ENCODE results near the gene KLHL26. TPM values are rescaled to one million over a fixed set of nuclear protein-coding genes. Genes with fewer than 3 reads are reported as not detected.

Gene KLHL26
- total RNA-seq, 3 donors from 2014 or later: 7.6 to 16.6 (median 8.9) TPM

- no peak overlapping the region for H3K4me3 ChIP-seq
- TF ChIP-seq, protein P1, sequence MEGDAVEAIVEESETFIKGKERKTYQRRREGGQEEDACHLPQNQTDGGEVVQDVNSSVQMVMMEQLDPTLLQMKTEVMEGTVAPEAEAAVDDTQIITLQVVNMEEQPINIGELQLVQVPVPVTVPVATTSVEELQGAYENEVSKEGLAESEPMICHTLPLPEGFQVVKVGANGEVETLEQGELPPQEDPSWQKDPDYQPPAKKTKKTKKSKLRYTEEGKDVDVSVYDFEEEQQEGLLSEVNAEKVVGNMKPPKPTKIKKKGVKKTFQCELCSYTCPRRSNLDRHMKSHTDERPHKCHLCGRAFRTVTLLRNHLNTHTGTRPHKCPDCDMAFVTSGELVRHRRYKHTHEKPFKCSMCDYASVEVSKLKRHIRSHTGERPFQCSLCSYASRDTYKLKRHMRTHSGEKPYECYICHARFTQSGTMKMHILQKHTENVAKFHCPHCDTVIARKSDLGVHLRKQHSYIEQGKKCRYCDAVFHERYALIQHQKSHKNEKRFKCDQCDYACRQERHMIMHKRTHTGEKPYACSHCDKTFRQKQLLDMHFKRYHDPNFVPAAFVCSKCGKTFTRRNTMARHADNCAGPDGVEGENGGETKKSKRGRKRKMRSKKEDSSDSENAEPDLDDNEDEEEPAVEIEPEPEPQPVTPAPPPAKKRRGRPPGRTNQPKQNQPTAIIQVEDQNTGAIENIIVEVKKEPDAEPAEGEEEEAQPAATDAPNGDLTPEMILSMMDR (IDR thresholded peaks at IDR 0.05): no peak
- peaks cover 32% of the 10 kb centered on the region for H3K4me1 ChIP-seq (ENCODE audit: low read depth)
- H3K9me3 ChIP-seq: no peaks in the 10 kb centered on the region
- no peaks in the 10 kb centered on the region for H3K36me3 ChIP-seq (ENCODE audit: low read depth)
- DNase-seq (no peak), ATAC-seq (no peak)
- intact Hi-C loops (cut with DNase I, micrococcal nuclease): no loop called here
These were observed 28.6 kb upstream of the KLHL26 start for GRCh38 chr19:18608102-18608804.

- Histone ChIP-seq H3K4me3 (no peak overlapping the region), H3K4me1 (ENCODE audit: low read depth) (peaks cover 27% of the 10 kb centered on the region), H3K9me3 (no peaks in the 10 kb centered on the region), H3K36me3 (ENCODE audit: low read depth) (no peaks in the 10 kb centered on the region)
- DNase-seq: no peak
- intact Hi-C loops (cut with DNase I, micrococcal nuclease): no loop called here
- TF ChIP-seq, protein P1 (IDR thresholded peaks at IDR 0.05): no peak
- no peak for ATAC-seq
These were observed 27.8 kb upstream of the KLHL26 start for GRCh38 chr19:18608805-18609716.

- DNase-seq: no peak
- Histone ChIP-seq H3K4me3 (no peak overlapping the region), H3K36me3 (ENCODE audit: low read depth) (no peaks in the 10 kb centered on the region), H3K4me1 (ENCODE audit: low read depth) (peaks cover 27% of the 10 kb centered on the region), H3K9me3 (no peaks in the 10 kb centered on the region)
- no peak for ATAC-seq
- TF ChIP-seq, protein P1 (IDR thresholded peaks at IDR 0.05): no peak
- intact Hi-C loops (cut with DNase I, micrococcal nuclease): no loop called here
These were observed 27.1 kb upstream of the KLHL26 start for GRCh38 chr19:18609717-18610051.

DNA sequence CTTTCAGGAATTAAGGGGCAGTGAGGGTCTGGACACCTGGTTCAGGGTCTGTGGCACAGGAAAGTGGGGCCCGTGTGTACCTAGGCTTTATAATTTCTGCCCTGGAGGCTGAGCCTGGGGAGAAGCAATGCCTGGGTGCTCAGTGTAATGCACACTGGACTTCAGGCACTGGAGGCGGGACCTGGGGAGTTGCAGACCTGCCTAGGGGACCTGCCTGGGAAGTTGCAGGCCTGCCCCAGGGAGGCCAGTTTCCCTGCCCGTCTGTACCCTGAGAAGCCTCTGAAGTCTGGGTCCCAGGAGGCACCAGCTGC, 26.6 kb upstream of the KLHL26 start:
- Histone ChIP-seq H3K4me1 (ENCODE audit: low read depth) (peaks cover 27% of the 10 kb centered on the region), H3K9me3 (no peaks in the 10 kb centered on the region), H3K36me3 (ENCODE audit: low read depth) (no peaks in the 10 kb centered on the region), H3K4me3 (no peak overlapping the region)
- intact Hi-C loops (cut with DNase I, micrococcal nuclease): no loop called here
- TF ChIP-seq, protein P1 (IDR thresholded peaks at IDR 0.05): no peak
- no peak for DNase-seq
- no peak for ATAC-seq

- Histone ChIP-seq H3K4me3 (no peak overlapping the region), H3K4me1 (ENCODE audit: low read depth) (peaks cover 27% of the 10 kb centered on the region), H3K9me3 (no peaks in the 10 kb centered on the region), H3K36me3 (ENCODE audit: low read depth) (no peaks in the 10 kb centered on the region)
- intact Hi-C loops (cut with DNase I, micrococcal nuclease): no loop called here
- DNase-seq: no peak
- ATAC-seq: no peak
- TF ChIP-seq, protein P1 (IDR thresholded peaks at IDR 0.05): no peak
These were observed 26.1 kb upstream of the KLHL26 start for GRCh38 chr19:18610556-18611326.

All from mucosa of descending colon (tissue), 3 donors.